CD4-positive, alpha-beta T cell (primary cell): ENCODE data around the gene SRC. TPM values are rescaled to one million over a fixed set of nuclear protein-coding genes. Genes with fewer than 3 reads are reported as not detected.
A peak's percentile ranks its signal among the peaks of the same experiment; 100 is the strongest.

Experiments used
- ATAC-seq: fragments of 200-7000 bp; cut with Tn5 transposase; one replicate; pipeline ENCODE4 v1.10.0; 2022; ENCODE audit warnings: mild to moderate bottlenecking; ENCODE audit not compliant: poor library complexity
- CTCF ChIA-PET: fragments of 350-600 bp; sonication (Branson Sonifier 250); formaldehyde crosslinking; loops from one replicate; lab custom pipeline; 2021; ENCODE audit warnings: antibody characterized with exemption, inconsistent platforms; lab: Charles Lee
- POLR2A ChIA-PET: fragments of 350-600 bp; sonication (Branson Sonifier 250); formaldehyde crosslinking; loops from one replicate; lab custom pipeline; 2021; ENCODE audit warnings: antibody characterized with exemption, inconsistent platforms; lab: Charles Lee
- DNase-seq, 14 experiments: peaks; one replicate each; pipeline ENCODE4 v3.0.0-alpha.2; 2013 to 2020; ENCODE audit warnings: mixed read lengths in 2 of 14
- H3K27ac ChIP-seq, 2 donors: one replicate each; pipeline versions ENCODE4 v1.5.1 to v1.7.0; 2013; ENCODE audit warnings: low read length in 2 of 2, low read depth in 1 of 2, mild to moderate bottlenecking in 1 of 2
- H3K27me3 ChIP-seq, 2 experiments: 1 replicate in 1 of 2; 2 replicates in 1 of 2; pipeline versions ENCODE4 v1.6.1 to v1.7.0; 2013; ENCODE audit warnings: low read length in 2 of 2, control low read depth in 1 of 2, mild to moderate bottlenecking in 1 of 2, moderate library complexity in 1 of 2; ENCODE audit not compliant: insufficient read depth in 2 of 2, control insufficient read depth in 1 of 2
- H3K36me3 ChIP-seq: one replicate; pipeline ENCODE4 v1.6.1; 2013; ENCODE audit warnings: low read length, control low read depth; ENCODE audit not compliant: insufficient read depth
- H3K4me1 ChIP-seq: one replicate; pipeline ENCODE4 v1.6.1; 2013; ENCODE audit warnings: low read length, control low read depth; ENCODE audit not compliant: insufficient read depth
- H3K4me3 ChIP-seq: one replicate; pipeline ENCODE4 v1.5.1; 2013; ENCODE audit warnings: mild to moderate bottlenecking, low read length, moderate library complexity
- H3K9me3 ChIP-seq, 2 experiments: 1 replicate in 1 of 2; 2 replicates in 1 of 2; pipeline versions ENCODE4 v1.6.1 to v1.7.0; 2013; ENCODE audit warnings: low read length in 2 of 2, mild to moderate bottlenecking in 2 of 2, control low read depth in 1 of 2, moderate library complexity in 1 of 2; ENCODE audit not compliant: control insufficient read depth in 1 of 2, insufficient read depth in 1 of 2
- H3K27ac Mint-ChIP-seq: one replicate; pipeline ENCODE4 v1.8.0; 2020; ENCODE audit warnings: mixed read lengths
- H3K27me3 Mint-ChIP-seq: one replicate; pipeline ENCODE4 v1.8.0; 2021; ENCODE audit warnings: mixed read lengths
- H3K36me3 Mint-ChIP-seq: one replicate; pipeline ENCODE4 v1.8.0; 2021; ENCODE audit warnings: low read depth, mixed read lengths
- H3K4me1 Mint-ChIP-seq: one replicate; pipeline ENCODE4 v1.8.0; 2021; ENCODE audit warnings: low read depth, mixed read lengths
- H3K4me3 Mint-ChIP-seq: one replicate; pipeline ENCODE4 v1.8.0; 2020; ENCODE audit warnings: mild to moderate bottlenecking, mixed read lengths
- H3K9me3 Mint-ChIP-seq: one replicate; pipeline ENCODE4 v1.8.0; 2020; ENCODE audit warnings: mixed read lengths
- intact Hi-C, 2 experiments: fragments of 100-400 bp; cut with DNase I in 1 of 2; cut with micrococcal nuclease in 1 of 2; formaldehyde crosslinking; loops; one replicate each; pipeline versions ENCODE4 v1.15.1 to v1.9.0; 2023 to 2025; cut with DNase I, micrococcal nuclease
- total RNA-seq, 174 experiments: library from RNA in 2 of 174; stranded (reverse) in 2 of 174; gene quantifications; one replicate each; pipeline ENCODE4 v1.2.3 and lab custom pipeline; 2021 to 2026
- TF ChIP-seq, protein P1 (sequence below): fragments of 200-600 bp; IDR thresholded peaks from one replicate; pipeline ENCODE4 v1.8.0; 2022; ENCODE audit warnings: antibody characterized with exemption, mild to moderate bottlenecking

The SRC gene
- total RNA-seq, 2 experiments from 2014 or later, result 2.5 to 3.1 TPM

DNA sequence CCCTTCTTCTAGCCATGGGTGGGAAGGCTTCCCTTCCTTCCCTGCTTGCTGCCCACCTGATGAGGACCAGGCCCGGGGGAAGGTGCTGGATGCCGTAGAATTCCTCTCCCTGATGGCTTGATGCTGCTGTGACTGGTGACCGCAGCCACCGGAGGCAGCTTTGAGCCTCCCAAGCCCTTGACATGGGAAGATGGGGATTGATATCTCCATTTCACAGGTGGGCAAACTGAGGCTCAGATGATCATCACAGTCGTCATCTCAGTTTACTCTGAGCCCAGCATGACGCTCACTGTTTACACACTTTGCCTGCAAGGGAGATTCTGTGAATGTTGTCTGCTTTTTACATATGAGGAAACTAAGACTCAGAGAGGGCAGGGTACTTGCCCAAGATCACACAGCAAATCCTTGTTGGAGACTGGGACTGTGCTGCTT is 43.9 kb downstream of the SRC start:
- Mint-ChIP-seq H3K27ac (no peak overlapping the region), H3K27me3 (no peaks in the 10 kb centered on the region), H3K4me1 (peaks cover 4% of the 10 kb centered on the region), H3K36me3 (no peaks in the 10 kb centered on the region), H3K4me3 (no peak overlapping the region), H3K9me3 (no peaks in the 10 kb centered on the region)
- peaks cover 4% of the 10 kb centered on the region for H3K4me1 ChIP-seq
- no peaks in the 10 kb centered on the region for H3K36me3 ChIP-seq
- POLR2A ChIA-PET, result no interaction called here
- H3K4me3 ChIP-seq, result no peak overlapping the region
- ATAC-seq (no peak), DNase-seq (no peak)
- no peaks in the 10 kb centered on the region for H3K27me3 ChIP-seq
- TF ChIP-seq, protein P1, sequence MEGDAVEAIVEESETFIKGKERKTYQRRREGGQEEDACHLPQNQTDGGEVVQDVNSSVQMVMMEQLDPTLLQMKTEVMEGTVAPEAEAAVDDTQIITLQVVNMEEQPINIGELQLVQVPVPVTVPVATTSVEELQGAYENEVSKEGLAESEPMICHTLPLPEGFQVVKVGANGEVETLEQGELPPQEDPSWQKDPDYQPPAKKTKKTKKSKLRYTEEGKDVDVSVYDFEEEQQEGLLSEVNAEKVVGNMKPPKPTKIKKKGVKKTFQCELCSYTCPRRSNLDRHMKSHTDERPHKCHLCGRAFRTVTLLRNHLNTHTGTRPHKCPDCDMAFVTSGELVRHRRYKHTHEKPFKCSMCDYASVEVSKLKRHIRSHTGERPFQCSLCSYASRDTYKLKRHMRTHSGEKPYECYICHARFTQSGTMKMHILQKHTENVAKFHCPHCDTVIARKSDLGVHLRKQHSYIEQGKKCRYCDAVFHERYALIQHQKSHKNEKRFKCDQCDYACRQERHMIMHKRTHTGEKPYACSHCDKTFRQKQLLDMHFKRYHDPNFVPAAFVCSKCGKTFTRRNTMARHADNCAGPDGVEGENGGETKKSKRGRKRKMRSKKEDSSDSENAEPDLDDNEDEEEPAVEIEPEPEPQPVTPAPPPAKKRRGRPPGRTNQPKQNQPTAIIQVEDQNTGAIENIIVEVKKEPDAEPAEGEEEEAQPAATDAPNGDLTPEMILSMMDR, result no peak
- intact Hi-C loops, result loop anchor here in 1 of 2 experiments (5.0 kb wide), 1 partner anchor 142 kb away; no protein-coding TSS in a partner anchor
- CTCF ChIA-PET, result interaction anchor here (0.7 kb wide), 1 partner anchor 1435 kb away, joined by 4 read pairs; no protein-coding TSS in a partner anchor
- no peak overlapping the region for H3K27ac ChIP-seq
- peaks cover 0 to 4% of the 10 kb centered on the region in 2 experiments for H3K9me3 ChIP-seq

DNA sequence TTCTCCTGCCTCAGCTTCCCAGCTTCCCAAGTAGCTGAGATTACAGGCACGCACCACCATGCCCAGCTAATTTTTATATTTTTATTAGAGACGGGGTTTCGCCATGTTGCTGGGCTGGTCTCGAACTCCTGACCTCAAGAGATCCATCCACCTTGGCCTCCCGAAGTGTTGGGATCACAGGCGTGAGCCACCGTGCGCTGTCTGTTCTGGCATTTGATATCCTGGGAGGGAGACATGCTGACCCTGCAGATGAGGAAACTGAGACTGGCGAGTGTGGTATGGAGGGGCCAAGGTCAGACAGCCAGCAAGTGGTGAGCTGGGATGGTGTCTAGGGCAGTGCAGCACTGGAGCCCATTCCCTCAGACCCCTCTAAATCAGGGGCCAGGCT is 44.6 kb downstream of the SRC start:
- Mint-ChIP-seq H3K4me3 (no peak overlapping the region), H3K27ac (no peak overlapping the region), H3K4me1 (no peaks in the 10 kb centered on the region), H3K27me3 (no peaks in the 10 kb centered on the region), H3K9me3 (no peaks in the 10 kb centered on the region), H3K36me3 (no peaks in the 10 kb centered on the region)
- Histone ChIP-seq H3K36me3 (no peaks in the 10 kb centered on the region), H3K27me3 (no peaks in the 10 kb centered on the region), H3K27ac (no peak overlapping the region), H3K9me3 (peaks cover 0 to 4% of the 10 kb centered on the region in 2 experiments), H3K4me1 (no peaks in the 10 kb centered on the region), H3K4me3 (no peak overlapping the region)
- intact Hi-C loops, result loop anchor here in 1 of 2 experiments (5.0 kb wide), 1 partner anchor 142 kb away; no protein-coding TSS in a partner anchor
- ATAC-seq (no peak), DNase-seq (peak in 1 of 14 experiments; percentile 1)
- ChIA-PET POLR2A (no interaction called here), CTCF (interaction anchor here (0.7 kb wide), 1 partner anchor 1436 kb away, joined by 4 read pairs; no protein-coding TSS in a partner anchor)
- TF ChIP-seq, protein P1, result no peak

DNA sequence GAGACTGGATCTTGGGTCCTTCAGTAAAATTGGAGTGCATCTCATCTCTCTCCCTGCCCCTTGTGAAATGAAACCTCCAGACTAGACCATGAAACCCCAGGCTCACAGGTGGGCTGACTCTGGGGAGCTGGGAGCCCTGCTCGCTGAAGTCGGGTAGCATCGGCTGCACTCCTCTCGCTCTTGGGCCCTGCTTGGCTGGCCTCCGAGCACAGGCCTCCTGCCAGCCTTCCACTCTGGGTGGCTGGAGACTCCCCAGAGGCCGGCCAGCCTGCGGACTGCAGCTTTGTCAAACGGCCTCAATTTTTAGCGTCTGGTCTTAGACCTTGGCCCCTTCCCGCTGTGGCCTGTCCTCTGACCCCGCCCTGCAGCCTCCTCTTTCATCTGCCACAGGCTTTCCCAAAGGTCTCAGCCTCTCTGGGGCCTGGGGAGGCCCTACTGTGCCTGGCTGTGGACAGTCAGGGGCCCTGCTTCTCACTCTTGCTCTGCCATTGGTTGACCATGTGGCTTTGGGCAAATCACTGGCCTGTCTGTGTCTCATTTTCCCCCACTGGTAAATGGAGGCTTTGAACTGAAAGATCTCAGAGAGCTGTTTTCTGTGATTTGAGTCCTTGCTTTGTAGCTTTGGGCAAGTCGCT is 45.1 kb downstream of the SRC start:
- H3K4me3 ChIP-seq, result no peak overlapping the region
- no peaks in the 10 kb centered on the region for H3K27me3 ChIP-seq
- TF ChIP-seq, protein P1, result no peak
- H3K27ac ChIP-seq, result no peak overlapping the region
- Mint-ChIP-seq H3K27me3 (no peaks in the 10 kb centered on the region), H3K36me3 (no peaks in the 10 kb centered on the region), H3K4me1 (no peaks in the 10 kb centered on the region), H3K4me3 (no peak overlapping the region), H3K27ac (no peak overlapping the region), H3K9me3 (no peaks in the 10 kb centered on the region)
- H3K36me3 ChIP-seq, result no peaks in the 10 kb centered on the region
- ATAC-seq, result no peak
- intact Hi-C loops, result loop anchor here in 1 of 2 experiments (5.0 kb wide), 1 partner anchor 141 kb away; no protein-coding TSS in a partner anchor
- H3K4me1 ChIP-seq, result no peaks in the 10 kb centered on the region
- ChIA-PET POLR2A (no interaction called here), CTCF (no interaction called here)
- no peak for DNase-seq
- peaks cover 0 to 4% of the 10 kb centered on the region in 2 experiments for H3K9me3 ChIP-seq
